Mucosa of rectum (tissue), 2 donors: ENCODE results near the gene FOXA1.

Experiments used
- H3K27ac ChIP-seq, 2 donors: one replicate each; pipeline ENCODE4 v1.7.0; 2013; ENCODE audit warnings: inconsistent platforms in 2 of 2, low read depth in 2 of 2, low read length in 2 of 2
- H3K27me3 ChIP-seq, 2 donors: one replicate each; pipeline ENCODE4 v1.7.0; 2013; ENCODE audit warnings: low read length in 2 of 2; ENCODE audit not compliant: control insufficient read depth in 2 of 2, insufficient read depth in 2 of 2
- H3K36me3 ChIP-seq, 2 donors: one replicate each; pipeline ENCODE4 v1.7.0; 2013; ENCODE audit warnings: low read length in 2 of 2; ENCODE audit not compliant: control insufficient read depth in 2 of 2, insufficient read depth in 2 of 2
- H3K4me1 ChIP-seq, 2 donors: one replicate each; pipeline ENCODE4 v1.7.0; 2013; ENCODE audit warnings: low read length in 2 of 2, mild to moderate bottlenecking in 1 of 2; ENCODE audit not compliant: control insufficient read depth in 2 of 2, insufficient read depth in 2 of 2
- H3K4me3 ChIP-seq, 2 donors: one replicate each; pipeline ENCODE4 v1.7.0; 2013; ENCODE audit warnings: low read length in 2 of 2
- H3K9ac ChIP-seq, 2 donors: one replicate each; pipeline ENCODE4 v1.7.0; 2013; ENCODE audit warnings: low read length in 2 of 2, low read depth in 1 of 2, mild to moderate bottlenecking in 1 of 2
- H3K9me3 ChIP-seq, 2 donors: one replicate each; pipeline ENCODE4 v1.7.0; 2013; ENCODE audit warnings: low read length in 2 of 2; ENCODE audit not compliant: control insufficient read depth in 2 of 2
- donor health status: healthy.
- donor health status: Normal muscosa, but diverticular disease.

FOXA1 gene

GRCh38 chr14:37596790-37597472, 1.9 kb upstream of the FOXA1 start:
- H3K4me1 ChIP-seq, result peaks cover 16 to 38% of the 10 kb centered on the region in 2 donors
- H3K4me3 ChIP-seq, result peak overlapping the region in 1 of 2 donors; percentile 73
- H3K27ac ChIP-seq, result peak overlapping the region; percentile 94 to 96
- peak overlapping the region; percentile 63 to 88 for H3K9ac ChIP-seq
- no peaks in the 10 kb centered on the region for H3K36me3 ChIP-seq
- peaks cover 21 to 22% of the 10 kb centered on the region in 2 donors for H3K27me3 ChIP-seq
- no peaks in the 10 kb centered on the region for H3K9me3 ChIP-seq

- no peaks in the 10 kb centered on the region for H3K36me3 ChIP-seq
- H3K27me3 ChIP-seq, result peaks cover 17 to 20% of the 10 kb centered on the region in 2 donors
- H3K9me3 ChIP-seq, result no peaks in the 10 kb centered on the region
- peak overlapping the region; percentile 58 to 91 for H3K9ac ChIP-seq
- peaks cover 13 to 33% of the 10 kb centered on the region in 2 donors for H3K4me1 ChIP-seq
- peak overlapping the region; percentile 73 to 83 for H3K4me3 ChIP-seq
- peak overlapping the region; percentile 94 to 96 for H3K27ac ChIP-seq
Measured at GRCh38 chr14:37595809-37596621, 966 bp upstream of the FOXA1 start.

GRCh38 chr14:37594238-37594970, 645 bp downstream of the FOXA1 start:
- Histone ChIP-seq H3K27me3 (peaks cover 20 to 23% of the 10 kb centered on the region in 2 donors), H3K9ac (peak overlapping the region; percentile 80 to 91), H3K4me1 (peaks cover 13 to 23% of the 10 kb centered on the region in 2 donors), H3K27ac (peak overlapping the region; percentile 94 to 96), H3K9me3 (no peaks in the 10 kb centered on the region), H3K4me3 (peak overlapping the region; percentile 81 to 83), H3K36me3 (no peaks in the 10 kb centered on the region)

- H3K27me3 ChIP-seq, result peaks cover 18 to 20% of the 10 kb centered on the region in 2 donors
- H3K9ac ChIP-seq, result peak overlapping the region; percentile 80 to 91
- no peaks in the 10 kb centered on the region for H3K36me3 ChIP-seq
- H3K9me3 ChIP-seq, result no peaks in the 10 kb centered on the region
- peak overlapping the region; percentile 81 to 83 for H3K4me3 ChIP-seq
- H3K27ac ChIP-seq, result peak overlapping the region; percentile 94 to 96
- H3K4me1 ChIP-seq, result peaks cover 13 to 22% of the 10 kb centered on the region in 2 donors
Measured at GRCh38 chr14:37593511-37594237, 1.4 kb downstream of the FOXA1 start.

- H3K27ac ChIP-seq, result peak overlapping the region; percentile 72 to 96
- peaks cover 15 to 17% of the 10 kb centered on the region in 2 donors for H3K27me3 ChIP-seq
- H3K36me3 ChIP-seq, result no peaks in the 10 kb centered on the region
- H3K9ac ChIP-seq, result peak overlapping the region; percentile 80 to 91
- H3K4me1 ChIP-seq, result peaks cover 10 to 13% of the 10 kb centered on the region in 2 donors
- peak overlapping the region; percentile 81 to 83 for H3K4me3 ChIP-seq
- no peaks in the 10 kb centered on the region for H3K9me3 ChIP-seq
Measured at GRCh38 chr14:37592482-37593408, 2.3 kb downstream of the FOXA1 start.

DNA sequence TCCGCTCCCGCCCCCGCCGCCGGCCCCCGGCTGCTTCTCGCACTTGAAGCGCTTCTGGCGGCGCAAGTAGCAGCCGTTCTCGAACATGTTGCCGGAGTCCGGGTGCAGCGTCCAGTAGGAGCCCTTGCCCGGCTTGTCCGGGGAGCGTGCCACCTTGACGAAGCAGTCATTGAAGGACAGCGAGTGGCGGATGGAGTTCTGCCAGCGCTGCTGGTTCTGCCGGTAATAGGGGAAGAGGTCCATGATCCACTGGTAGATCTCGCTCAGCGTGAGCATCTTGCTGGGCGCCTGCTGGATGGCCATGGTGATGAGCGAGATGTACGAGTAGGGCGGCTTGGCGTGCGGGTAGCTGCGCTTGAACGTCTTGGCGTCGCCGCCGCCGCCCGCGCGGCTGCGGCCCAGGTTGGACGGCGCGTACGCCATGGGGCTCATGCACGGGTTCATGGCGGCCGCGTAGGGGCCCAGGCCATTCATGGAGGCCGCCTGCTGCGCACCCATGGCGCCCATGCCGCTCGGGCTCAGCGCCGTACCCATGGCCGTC, 3.0 kb downstream of the FOXA1 start:
- Histone ChIP-seq H3K4me1 (peaks cover 6 to 9% of the 10 kb centered on the region in 2 donors), H3K36me3 (no peaks in the 10 kb centered on the region), H3K27ac (peak overlapping the region; percentile 72 to 96), H3K27me3 (peaks cover 12% of the 10 kb centered on the region in 2 donors), H3K9me3 (no peaks in the 10 kb centered on the region), H3K4me3 (peak overlapping the region; percentile 81 to 83), H3K9ac (peak overlapping the region; percentile 63 to 91)

- H3K9me3 ChIP-seq, result no peaks in the 10 kb centered on the region
- peak overlapping the region; percentile 72 to 96 for H3K27ac ChIP-seq
- H3K4me3 ChIP-seq, result peak overlapping the region; percentile 78 to 83
- H3K9ac ChIP-seq, result peak overlapping the region; percentile 29 to 91
- no peaks in the 10 kb centered on the region for H3K36me3 ChIP-seq
- H3K27me3 ChIP-seq, result peaks cover 9 to 12% of the 10 kb centered on the region in 2 donors
- peaks cover 2 to 9% of the 10 kb centered on the region in 2 donors for H3K4me1 ChIP-seq
Measured at GRCh38 chr14:37591311-37591940, 3.6 kb downstream of the FOXA1 start.

DNA sequence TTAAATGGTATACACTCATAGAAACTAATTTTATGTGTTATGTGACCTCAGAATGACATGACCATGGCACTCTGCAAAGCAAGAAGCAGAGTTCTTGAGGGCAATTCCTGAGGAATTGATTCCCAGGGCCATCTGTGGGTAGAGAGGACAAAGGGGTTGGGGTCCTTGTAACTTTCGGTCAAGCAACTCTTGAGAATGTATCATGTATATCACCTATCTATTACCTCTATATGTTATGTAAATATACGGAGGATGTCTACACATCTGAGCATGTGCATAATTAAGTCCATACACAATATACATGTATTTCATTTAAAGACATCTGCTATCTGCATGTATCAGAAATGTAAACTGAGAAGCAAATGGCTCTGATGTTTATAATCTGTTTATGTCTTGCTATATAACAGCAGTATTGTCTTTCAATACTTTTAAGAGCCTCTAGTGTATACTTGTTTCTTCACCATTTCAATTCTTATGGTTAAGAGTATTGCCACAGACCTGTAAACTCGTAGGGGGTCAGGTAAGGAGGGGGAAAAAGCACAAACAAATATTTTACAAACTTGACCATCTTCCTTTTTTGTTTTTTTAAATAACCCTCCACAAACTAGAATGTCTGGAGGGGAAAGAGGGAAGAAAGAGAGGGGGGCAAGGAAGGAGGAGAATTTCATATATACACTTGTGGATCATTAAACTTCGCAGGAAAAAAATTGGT, 4.5 kb downstream of the FOXA1 start:
- Histone ChIP-seq H3K27me3 (peaks cover 8 to 15% of the 10 kb centered on the region in 2 donors), H3K9ac (peak overlapping the region; percentile 29 to 91), H3K4me1 (peaks cover 0 to 8% of the 10 kb centered on the region in 2 donors), H3K36me3 (no peaks in the 10 kb centered on the region), H3K9me3 (no peaks in the 10 kb centered on the region), H3K4me3 (peak overlapping the region; percentile 78 to 83), H3K27ac (peak overlapping the region; percentile 72 to 96)
